HepG2 (cell line): ENCODE results near the gene MICAL3. TPM values are rescaled to one million over a fixed set of nuclear protein-coding genes. Genes with fewer than 3 reads are reported as not detected.

Experiments
- ATAC-seq: fragments of 200-7000 bp; cut with Tn5 transposase; 3 replicates; pipeline ENCODE4 v1.9.1; 2020; ENCODE audit warnings: mild to moderate bottlenecking, moderate library complexity
- BruUV-seq: library from RNA; stranded (reverse); fragments of 400-500 nt; replicated peaks from 2 replicates; lab custom pipeline; 2021; lab: Mats Ljungman, UMichigan
- CTCF ChIA-PET: fragments of 300-600 bp; formaldehyde crosslinking; extraction: SDS; loops from one replicate; lab custom pipeline; 2021; ENCODE audit warnings: low total read pairs, inconsistent platforms, low intra/inter-chr PET ratio; lab: Yijun Ruan, JAX
- POLR2A ChIA-PET: fragments of 350-600 bp; sonication (Branson Sonifier 250); formaldehyde crosslinking; loops from one replicate; lab custom pipeline; 2020; ENCODE audit warnings: antibody characterized with exemption, inconsistent platforms; lab: Yijun Ruan, JAX
- DNase-seq: peaks from one replicate; pipeline ENCODE4 v3.0.0-alpha.2; 2015; ENCODE audit warnings: low spot score
- FAIRE-seq: peaks from 3 replicates; lab custom pipeline; 2011; peaks lifted over from hg19 to GRCh38; lab: Jason Lieb, UNC
- H2AFZ ChIP-seq: one replicate; pipeline ENCODE4 v1.6.1; 2011; ENCODE audit warnings: low read length, inconsistent platforms
- H3K27ac ChIP-seq: fragments of 300-600 bp; 3 replicates; pipeline ENCODE4 v1.8.0; 2011; ENCODE audit warnings: mixed run types, mild to moderate bottlenecking, mixed read lengths, low read length, inconsistent platforms; ENCODE audit not compliant: insufficient read depth; ENCODE audit errors: extremely low read length
- H3K27me3 ChIP-seq, 2 experiments: fragments of 200-600 bp in 1 of 2; 2 replicates in 1 of 2; 3 replicates in 1 of 2; pipeline versions ENCODE4 v1.6.0 to v1.8.0; 2011; ENCODE audit warnings: low read length in 2 of 2, mild to moderate bottlenecking in 2 of 2, moderate library complexity in 2 of 2, inconsistent platforms in 1 of 2; ENCODE audit not compliant: insufficient read depth in 2 of 2, control insufficient read depth in 1 of 2
- H3K36me3 ChIP-seq, 2 experiments: fragments of 200-600 bp in 1 of 2; replicated peaks in 1 of 2; 2 replicates in 1 of 2; 3 replicates in 1 of 2; pipeline versions ENCODE4 v1.5.1 to v1.8.0; 2011; ENCODE audit warnings: low read length in 2 of 2, inconsistent platforms in 1 of 2; ENCODE audit not compliant: insufficient read depth in 2 of 2, control insufficient read depth in 1 of 2
- H3K4me1 ChIP-seq: 2 replicates; pipeline ENCODE4 v1.5.1; 2012; ENCODE audit warnings: low read length, inconsistent platforms; ENCODE audit not compliant: insufficient read depth
- H3K4me2 ChIP-seq: 2 replicates; pipeline ENCODE4 v1.6.0; 2011; ENCODE audit warnings: low read depth, low read length, inconsistent platforms
- H3K4me3 ChIP-seq, 3 experiments: fragments of 200-600 bp in 1 of 3; sonication (generic), shearing (Covaris generic) in 1 of 3; replicated peaks in 1 of 3; 2 replicates each; pipeline ENCODE4 v1.5.1; 2011 to 2016; ENCODE audit warnings: low read length in 3 of 3, inconsistent platforms in 2 of 3, low read depth in 2 of 3, mild to moderate bottlenecking in 2 of 3, control low read depth in 1 of 3, mixed read lengths in 1 of 3; ENCODE audit not compliant: insufficient read depth in 1 of 3
- H3K79me2 ChIP-seq: one replicate; pipeline ENCODE4 v1.6.1; 2011; ENCODE audit warnings: low read length, inconsistent platforms; ENCODE audit not compliant: insufficient read depth
- H3K9ac ChIP-seq: 2 replicates; pipeline ENCODE4 v1.6.0; 2011; ENCODE audit warnings: mild to moderate bottlenecking, low read depth, low read length, inconsistent platforms; ENCODE audit not compliant: insufficient read depth
- H3K9me3 ChIP-seq: 2 replicates; pipeline ENCODE4 v1.5.1; 2012; ENCODE audit warnings: mild to moderate bottlenecking, low read length
- H4K20me1 ChIP-seq: 2 replicates; pipeline ENCODE4 v1.6.0; 2011; ENCODE audit warnings: inconsistent platforms, mild to moderate bottlenecking, low read length, moderate library complexity; ENCODE audit not compliant: insufficient read depth
- ADNP ChIP-seq: sonication (generic); formaldehyde crosslinking; IDR thresholded peaks from 2 replicates; pipeline ENCODE4 v1.4.0; 2020; ENCODE audit warnings: missing genetic modification reagents
- EED ChIP-seq: sonication (generic); formaldehyde crosslinking; IDR thresholded peaks from 2 replicates; pipeline ENCODE4 v1.5.0; 2020; ENCODE audit warnings: mild to moderate bottlenecking, missing genetic modification reagents
- IKZF4 ChIP-seq: sonication (generic); formaldehyde crosslinking; IDR thresholded peaks from 2 replicates; pipeline ENCODE4 v1.5.1; 2020; ENCODE audit warnings: borderline replicate concordance, mild to moderate bottlenecking, low read depth, missing genetic modification reagents; ENCODE audit errors: not compliant biosample characterization
- MTA1 ChIP-seq: sonication (generic); formaldehyde crosslinking; IDR thresholded peaks from 2 replicates; pipeline ENCODE4 v1.4.0; 2020; ENCODE audit warnings: missing genetic modification reagents, mild to moderate bottlenecking, borderline replicate concordance
- PCBP1 ChIP-seq: fragments of 200-400 bp; formaldehyde crosslinking; IDR thresholded peaks from 2 replicates; pipeline ENCODE4 v1.6.1; 2017; ENCODE audit warnings: mild to moderate bottlenecking, low read depth, low read length, borderline replicate concordance
- TGIF2 ChIP-seq: IDR thresholded peaks from 2 replicates; pipeline ENCODE4 v1.6.1; 2016; ENCODE audit warnings: control low read depth, missing compliant biosample characterization
- ZNF160 ChIP-seq: sonication (generic); formaldehyde crosslinking; IDR thresholded peaks from 2 replicates; pipeline ENCODE4 v1.8.0; 2022; ENCODE audit warnings: mild to moderate bottlenecking, inconsistent platforms, missing genetic modification reagents
- ZNF761 ChIP-seq: sonication (generic); formaldehyde crosslinking; conservative IDR thresholded peaks from 2 replicates; pipeline ENCODE4 v1.4.0; 2020; ENCODE audit warnings: mild to moderate bottlenecking, missing genetic modification reagents
- ZNF816 ChIP-seq: sonication (generic); formaldehyde crosslinking; IDR thresholded peaks from 2 replicates; pipeline ENCODE4 v1.8.0; 2022; ENCODE audit warnings: missing genetic modification reagents, mild to moderate bottlenecking, borderline replicate concordance
- WGBS: methylation state at CpG from one replicate; pipeline ENCODE4 v1.1.6; 2017; ENCODE audit warnings: low lambda C conversion rate; 5-methylcytosine and 5-hydroxymethylcytosine counted together
- in situ Hi-C: cut with HindIII; loops from 2 replicates; pipeline ENCODE4 v1.10.0; 2017; ENCODE audit warnings: low pct_unique_long_range_greater_than_20kb; ENCODE audit not compliant: extremely low pct_ligation_motif_present
- intact Hi-C: fragments of 100-400 bp; cut with micrococcal nuclease; formaldehyde crosslinking; loops from one replicate; pipeline ENCODE4 v1.10.0; 2022; ENCODE audit not compliant: unreplicated experiment
- polyA plus RNA-seq, 8 experiments: library from polyadenylated mRNA; depleted of rRNA in 3 of 8; stranded (reverse) in 7 of 8; unstranded in 1 of 8; fragments of >200 nt; fragmentation: Illumina TruSeq in 4 of 8; extraction: Trizol in 4 of 8; gene quantifications; 2 replicates each; pipeline versions ENCODE4 v1.2.1 to v1.2.3, GENCODE V29; 2011 to 2016; ENCODE audit warnings: low read depth in 4 of 8, missing spikeins in 1 of 8, mixed read lengths in 1 of 8; ENCODE audit not compliant: insufficient read depth in 1 of 8
- total RNA-seq, 5 experiments: library from RNA; depleted of rRNA; stranded (reverse); fragments of >200 nt; fragmentation: Illumina TruSeq; extraction: Trizol; gene quantifications; 2 replicates each; pipeline ENCODE4 v1.2.3, GENCODE V29; 2016; ENCODE audit warnings: low read depth in 1 of 5
- TF ChIP-seq, protein P1 (sequence below): sonication (generic); formaldehyde crosslinking; IDR thresholded peaks from 2 replicates; pipeline ENCODE4 v1.5.1; 2020; ENCODE audit warnings: missing genetic modification reagents, mild to moderate bottlenecking, borderline replicate concordance
- TF ChIP-seq, protein P2 (sequence below): sonication (generic); formaldehyde crosslinking; IDR thresholded peaks from 2 replicates; pipeline ENCODE4 v1.4.0; 2020; ENCODE audit warnings: missing genetic modification reagents, borderline replicate concordance
- TF ChIP-seq, protein P3 (sequence below): sonication (generic); formaldehyde crosslinking; IDR thresholded peaks from 2 replicates; pipeline ENCODE4 v1.4.0; 2020; ENCODE audit warnings: low read depth, mild to moderate bottlenecking, missing genetic modification reagents
- TF ChIP-seq, protein P4 (sequence below): IDR thresholded peaks from 2 replicates; pipeline ENCODE4 v1.6.1; 2016; ENCODE audit warnings: missing compliant biosample characterization, missing genetic modification reagents, borderline replicate concordance
- TF ChIP-seq, protein P5 (sequence below): IDR thresholded peaks from 2 replicates; pipeline ENCODE4 v1.6.1; 2016
- TF ChIP-seq, protein P6 (sequence below): sonication (generic); formaldehyde crosslinking; IDR thresholded peaks from 2 replicates; pipeline ENCODE4 v1.8.0; 2022; ENCODE audit warnings: missing genetic modification reagents, mild to moderate bottlenecking, inconsistent platforms, borderline replicate concordance

Gene MICAL3
- total and polyA plus RNA-seq, 2 of the 13 experiments (the other 11 are each of a cell fraction or from before 2014, with no cell fraction given), result 5.3 to 12.5 TPM

DNA sequence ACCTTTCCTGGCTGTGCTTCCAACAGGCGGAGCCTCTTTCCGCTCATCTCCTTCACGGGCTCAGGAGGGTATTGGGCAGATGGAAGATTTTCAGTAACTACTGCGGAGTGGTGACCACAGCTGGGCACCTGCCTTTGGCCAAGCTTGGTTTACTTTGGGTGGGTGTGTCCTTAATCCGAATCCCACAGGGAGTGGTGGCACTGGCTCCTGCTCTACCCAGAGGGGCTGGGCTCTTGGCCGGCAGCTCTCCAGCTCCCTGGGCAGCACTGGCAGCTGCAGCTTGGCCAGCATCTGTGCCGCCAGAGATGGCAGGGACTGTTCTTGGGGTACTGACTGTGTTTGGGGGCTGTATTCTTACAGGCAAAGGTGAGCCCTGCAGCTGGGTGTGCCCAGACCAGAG lies 279.9 kb downstream of the MICAL3 start:
- no peak overlapping the region for H3K27ac ChIP-seq
- no peaks in the 10 kb centered on the region for H3K27me3 ChIP-seq
- no peak overlapping the region for H2AFZ ChIP-seq
- intact Hi-C loops (loop anchor here (5.0 kb wide), 1 partner anchor 187 kb away; no protein-coding TSS in a partner anchor), in situ Hi-C loops (loop anchor here (5.0 kb wide), 1 partner anchor 38 kb away; no protein-coding TSS in a partner anchor)
- no peak overlapping the region for H3K4me2 ChIP-seq
- BruUV-seq, result no TSS peak
- ChIA-PET POLR2A (interaction anchor here (0.9 kb wide), 1 partner anchor 36 kb away, joined by 3 read pairs; no protein-coding TSS in a partner anchor), CTCF (no interaction called here)
- H3K36me3 ChIP-seq, result peaks cover 2 to 4% of the 10 kb centered on the region in 2 experiments; a peak in 3 of 5 replicates
- H3K4me3 ChIP-seq, result no peak overlapping the region
- no peaks in the 10 kb centered on the region for H4K20me1 ChIP-seq
- no peak overlapping the region for H3K9ac ChIP-seq
- ATAC-seq (no peak), FAIRE-seq (no peak), DNase-seq (no peak)
- H3K79me2 ChIP-seq, result no peaks in the 10 kb centered on the region
- TF ChIP-seq ZNF160 (CRISPR knock-in tag) (no peak), ADNP (no peak), TGIF2 (no peak), PCBP1 (no peak), EED (CRISPR knock-in tag) (no peak), IKZF4 (CRISPR knock-in tag) (no peak), ZNF816 (CRISPR knock-in tag) (no peak), MTA1 (CRISPR knock-in tag) (no peak), ZNF761 (CRISPR knock-in tag) (no peak)
- TF ChIP-seq, protein P1, sequence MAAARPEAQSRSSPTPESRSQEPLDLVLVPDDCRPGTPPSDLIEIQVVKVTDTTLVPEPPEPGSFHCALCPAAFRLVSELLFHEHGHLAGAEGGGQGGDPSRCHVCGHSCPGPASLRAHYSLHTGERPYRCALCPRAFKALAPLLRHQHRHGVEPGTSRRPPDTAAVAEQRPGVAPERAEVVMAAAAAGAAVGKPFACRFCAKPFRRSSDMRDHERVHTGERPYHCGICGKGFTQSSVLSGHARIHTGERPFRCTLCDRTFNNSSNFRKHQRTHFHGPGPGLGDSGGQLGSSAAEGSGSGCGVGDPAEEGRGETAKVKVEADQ (CRISPR knock-in tag), result no peak
- TF ChIP-seq, protein P2, sequence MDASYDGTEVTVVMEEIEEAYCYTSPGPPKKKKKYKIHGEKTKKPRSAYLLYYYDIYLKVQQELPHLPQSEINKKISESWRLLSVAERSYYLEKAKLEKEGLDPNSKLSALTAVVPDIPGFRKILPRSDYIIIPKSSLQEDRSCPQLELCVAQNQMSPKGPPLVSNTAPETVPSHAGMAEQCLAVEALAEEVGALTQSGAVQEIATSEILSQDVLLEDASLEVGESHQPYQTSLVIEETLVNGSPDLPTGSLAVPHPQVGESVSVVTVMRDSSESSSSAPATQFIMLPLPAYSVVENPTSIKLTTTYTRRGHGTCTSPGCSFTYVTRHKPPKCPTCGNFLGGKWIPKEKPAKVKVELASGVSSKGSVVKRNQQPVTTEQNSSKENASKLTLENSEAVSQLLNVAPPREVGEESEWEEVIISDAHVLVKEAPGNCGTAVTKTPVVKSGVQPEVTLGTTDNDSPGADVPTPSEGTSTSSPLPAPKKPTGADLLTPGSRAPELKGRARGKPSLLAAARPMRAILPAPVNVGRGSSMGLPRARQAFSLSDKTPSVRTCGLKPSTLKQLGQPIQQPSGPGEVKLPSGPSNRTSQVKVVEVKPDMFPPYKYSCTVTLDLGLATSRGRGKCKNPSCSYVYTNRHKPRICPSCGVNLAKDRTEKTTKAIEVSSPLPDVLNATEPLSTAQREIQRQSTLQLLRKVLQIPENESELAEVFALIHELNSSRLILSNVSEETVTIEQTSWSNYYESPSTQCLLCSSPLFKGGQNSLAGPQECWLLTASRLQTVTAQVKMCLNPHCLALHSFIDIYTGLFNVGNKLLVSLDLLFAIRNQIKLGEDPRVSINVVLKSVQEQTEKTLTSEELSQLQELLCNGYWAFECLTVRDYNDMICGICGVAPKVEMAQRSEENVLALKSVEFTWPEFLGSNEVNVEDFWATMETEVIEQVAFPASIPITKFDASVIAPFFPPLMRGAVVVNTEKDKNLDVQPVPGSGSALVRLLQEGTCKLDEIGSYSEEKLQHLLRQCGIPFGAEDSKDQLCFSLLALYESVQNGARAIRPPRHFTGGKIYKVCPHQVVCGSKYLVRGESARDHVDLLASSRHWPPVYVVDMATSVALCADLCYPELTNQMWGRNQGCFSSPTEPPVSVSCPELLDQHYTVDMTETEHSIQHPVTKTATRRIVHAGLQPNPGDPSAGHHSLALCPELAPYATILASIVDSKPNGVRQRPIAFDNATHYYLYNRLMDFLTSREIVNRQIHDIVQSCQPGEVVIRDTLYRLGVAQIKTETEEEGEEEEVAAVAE (CRISPR knock-in tag), result no peak
- TF ChIP-seq, protein P3, sequence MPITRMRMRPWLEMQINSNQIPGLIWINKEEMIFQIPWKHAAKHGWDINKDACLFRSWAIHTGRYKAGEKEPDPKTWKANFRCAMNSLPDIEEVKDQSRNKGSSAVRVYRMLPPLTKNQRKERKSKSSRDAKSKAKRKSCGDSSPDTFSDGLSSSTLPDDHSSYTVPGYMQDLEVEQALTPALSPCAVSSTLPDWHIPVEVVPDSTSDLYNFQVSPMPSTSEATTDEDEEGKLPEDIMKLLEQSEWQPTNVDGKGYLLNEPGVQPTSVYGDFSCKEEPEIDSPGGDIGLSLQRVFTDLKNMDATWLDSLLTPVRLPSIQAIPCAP (CRISPR knock-in tag), result no peak
- TF ChIP-seq, protein P4, sequence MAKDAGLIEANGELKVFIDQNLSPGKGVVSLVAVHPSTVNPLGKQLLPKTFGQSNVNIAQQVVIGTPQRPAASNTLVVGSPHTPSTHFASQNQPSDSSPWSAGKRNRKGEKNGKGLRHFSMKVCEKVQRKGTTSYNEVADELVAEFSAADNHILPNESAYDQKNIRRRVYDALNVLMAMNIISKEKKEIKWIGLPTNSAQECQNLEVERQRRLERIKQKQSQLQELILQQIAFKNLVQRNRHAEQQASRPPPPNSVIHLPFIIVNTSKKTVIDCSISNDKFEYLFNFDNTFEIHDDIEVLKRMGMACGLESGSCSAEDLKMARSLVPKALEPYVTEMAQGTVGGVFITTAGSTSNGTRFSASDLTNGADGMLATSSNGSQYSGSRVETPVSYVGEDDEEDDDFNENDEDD (CRISPR knock-in tag), result no peak
- TF ChIP-seq, protein P5, sequence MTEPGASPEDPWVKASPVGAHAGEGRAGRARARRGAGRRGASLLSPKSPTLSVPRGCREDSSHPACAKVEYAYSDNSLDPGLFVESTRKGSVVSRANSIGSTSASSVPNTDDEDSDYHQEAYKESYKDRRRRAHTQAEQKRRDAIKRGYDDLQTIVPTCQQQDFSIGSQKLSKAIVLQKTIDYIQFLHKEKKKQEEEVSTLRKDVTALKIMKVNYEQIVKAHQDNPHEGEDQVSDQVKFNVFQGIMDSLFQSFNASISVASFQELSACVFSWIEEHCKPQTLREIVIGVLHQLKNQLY, result no peak
- TF ChIP-seq, protein P6, sequence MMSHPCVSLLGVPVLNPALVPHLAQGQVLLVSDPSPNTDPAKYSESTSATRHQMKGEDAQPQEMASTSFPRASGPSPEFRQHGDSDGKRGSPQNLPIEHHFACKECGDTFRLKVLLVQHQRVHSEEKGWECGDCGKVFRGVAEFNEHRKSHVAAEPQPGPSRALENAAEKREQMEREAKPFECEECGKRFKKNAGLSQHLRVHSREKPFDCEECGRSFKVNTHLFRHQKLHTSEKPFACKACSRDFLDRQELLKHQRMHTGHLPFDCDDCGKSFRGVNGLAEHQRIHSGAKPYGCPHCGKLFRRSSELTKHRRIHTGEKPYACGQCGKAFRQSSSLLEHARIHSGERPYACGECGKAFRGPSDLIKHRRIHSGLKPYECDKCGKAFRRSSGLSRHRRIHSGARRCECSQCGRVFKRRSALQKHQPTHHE (CRISPR knock-in tag), result no peak
- no peaks in the 10 kb centered on the region for H3K9me3 ChIP-seq
- no peaks in the 10 kb centered on the region for H3K4me1 ChIP-seq
- 98% methylated on average over 5 of the region's 7 CpGs for WGBS
